Islet of Langerhans (tissue), 1 donor: ENCODE measurements around the gene TMEM121.

Experiments used
- FAIRE-seq: peaks from one replicate; lab custom pipeline; 2011; peaks lifted over from hg19 to GRCh38; lab: Jason Lieb, UNC

Gene TMEM121

GRCh38 chr14:105487449-105487985 is 38.9 kb upstream of the TMEM121 start:
- no peak for FAIRE-seq

- no peak for FAIRE-seq
Observed at GRCh38 chr14:105487986-105488777, 38.2 kb upstream of the TMEM121 start.

GRCh38 chr14:105488781-105489541 is 37.4 kb upstream of the TMEM121 start:
- no peak for FAIRE-seq

GRCh38 chr14:105489542-105490266 is 36.7 kb upstream of the TMEM121 start:
- FAIRE-seq: no peak

- FAIRE-seq: no peak
Observed at GRCh38 chr14:105490267-105490571, 36.2 kb upstream of the TMEM121 start.

- FAIRE-seq: peak; percentile 92
Observed at GRCh38 chr14:105490572-105491365, 35.6 kb upstream of the TMEM121 start, which contains the start of gene TEDC1. Gene TEDC1 (plus strand): TSS chr14:105491246. CDS start chr14:105491376, 130 bp downstream.

- FAIRE-seq: no peak
Observed at GRCh38 chr14:105491366-105491973, 34.9 kb upstream of the TMEM121 start.

- no peak for FAIRE-seq
Observed at GRCh38 chr14:105492031-105492970, 34.1 kb upstream of the TMEM121 start.

- no peak for FAIRE-seq
Observed at GRCh38 chr14:105492971-105493871, 33.2 kb upstream of the TMEM121 start.

GRCh38 chr14:105493921-105494605 is 32.3 kb upstream of the TMEM121 start:
- no peak for FAIRE-seq

GRCh38 chr14:105494606-105494929 is 31.8 kb upstream of the TMEM121 start:
- no peak for FAIRE-seq

- FAIRE-seq: no peak
Observed at GRCh38 chr14:105495101-105495989, 31.0 kb upstream of the TMEM121 start.

GRCh38 chr14:105495990-105496830 is 30.2 kb upstream of the TMEM121 start:
- no peak for FAIRE-seq

- FAIRE-seq: no peak
Observed at GRCh38 chr14:105496831-105497591, 29.4 kb upstream of the TMEM121 start.

GRCh38 chr14:105497671-105498429 is 28.5 kb upstream of the TMEM121 start:
- no peak for FAIRE-seq
